Panc1 (cell line): Measurements from ENCODE around the gene PHF2. TPM values are rescaled to one million over a fixed set of nuclear protein-coding genes. Genes with fewer than 3 reads are reported as not detected.

Source experiments
- ATAC-seq: fragments of 200-7000 bp; cut with Tn5 transposase; 2 replicates; pipeline ENCODE4 v1.9.1; 2020; ENCODE audit warnings: mild to moderate bottlenecking, moderate library complexity
- BruUV-seq: library from RNA; stranded (reverse); fragments of 400-500 nt; replicated peaks from 2 replicates; lab custom pipeline; 2021; lab: Mats Ljungman, UMichigan
- CTCF ChIA-PET: fragments of 300-600 bp; sonication (Branson Sonifier 250); formaldehyde crosslinking; loops from one replicate; lab custom pipeline; 2022; ENCODE audit warnings: antibody characterized with exemption; lab: Charles Lee
- POLR2A ChIA-PET: fragments of 300-600 bp; sonication (Branson Sonifier 250); formaldehyde crosslinking; loops from one replicate; lab custom pipeline; 2022; ENCODE audit warnings: antibody characterized with exemption; lab: Charles Lee
- DNase-seq: peaks from one replicate; pipeline ENCODE4 v3.0.0-alpha.2; 2010; ENCODE audit warnings: low read depth, low spot score
- H3K27ac ChIP-seq: 2 replicates; pipeline ENCODE4 v1.5.1; 2011; ENCODE audit warnings: mild to moderate bottlenecking, low read length, inconsistent platforms
- H3K27me3 ChIP-seq: fragments of 200-500 bp; sonication (Bioruptor generic); 2 replicates; pipeline ENCODE4 v1.6.0; 2014; ENCODE audit warnings: low read length, inconsistent platforms; ENCODE audit not compliant: control insufficient read depth, insufficient read depth
- H3K36me3 ChIP-seq: fragments of 200-500 bp; sonication (Bioruptor generic); 2 replicates; pipeline ENCODE4 v1.5.1; 2014; ENCODE audit warnings: inconsistent platforms, mild to moderate bottlenecking, low read length, moderate library complexity; ENCODE audit not compliant: control insufficient read depth, insufficient read depth
- H3K4me1 ChIP-seq: 2 replicates; pipeline ENCODE4 v1.5.1; 2011; ENCODE audit warnings: inconsistent platforms, mild to moderate bottlenecking, low read length, moderate library complexity; ENCODE audit not compliant: control insufficient read depth, insufficient read depth
- H3K4me3 ChIP-seq, 2 experiments: 2 replicates each; pipeline ENCODE4 v1.5.1; 2011 to 2012; ENCODE audit warnings: low read depth in 2 of 2, low read length in 2 of 2, mild to moderate bottlenecking in 2 of 2, inconsistent platforms in 1 of 2, moderate library complexity in 1 of 2
- H3K9me3 ChIP-seq: fragments of 200-500 bp; sonication (Bioruptor generic); 2 replicates; pipeline ENCODE4 v1.5.1; 2014; ENCODE audit warnings: low read depth, mild to moderate bottlenecking, inconsistent platforms, low read length, moderate library complexity; ENCODE audit not compliant: control insufficient read depth, insufficient read depth
- CTCF ChIP-seq: fragments of 450-650 bp; IDR thresholded peaks from 2 replicates; pipeline ENCODE4 v1.5.1; 2017; ENCODE audit warnings: mild to moderate bottlenecking
- POLR2AphosphoS5 ChIP-seq: IDR thresholded peaks from 2 replicates; pipeline ENCODE4 v1.6.1; 2012; ENCODE audit warnings: mild to moderate bottlenecking, low read depth, low read length, moderate library complexity
- SIN3A ChIP-seq: IDR thresholded peaks from 2 replicates; pipeline ENCODE4 v1.6.1; 2012; ENCODE audit warnings: low read depth, mild to moderate bottlenecking, low read length, moderate library complexity, borderline replicate concordance; ENCODE audit not compliant: insufficient read depth
- TCF7L2 ChIP-seq: IDR thresholded peaks from 2 replicates; pipeline ENCODE4 v1.6.1; 2011; ENCODE audit warnings: mild to moderate bottlenecking, low read depth, low read length, inconsistent platforms
- in situ Hi-C: cut with HindIII; loops from 2 replicates; pipeline ENCODE4 v1.10.0; 2016; ENCODE audit warnings: low sequenced_read_pairs, low pct_unique_long_range_greater_than_20kb
- intact Hi-C: fragments of 100-400 bp; cut with micrococcal nuclease; formaldehyde crosslinking; loops from one replicate; pipeline ENCODE4 v1.10.0; 2022; ENCODE audit not compliant: unreplicated experiment
- total RNA-seq: library from RNA; stranded (reverse); gene quantifications from one replicate; pipeline ENCODE4 v1.2.1, GENCODE V29; 2021; ENCODE audit not compliant: unreplicated experiment
- TF ChIP-seq, protein P1 (sequence below), 2 experiments: IDR thresholded peaks; 2 replicates each; pipeline ENCODE4 v1.6.1; 2011 to 2012; ENCODE audit warnings: low read depth in 2 of 2, control low read depth in 1 of 2, low read length in 1 of 2, mild to moderate bottlenecking in 1 of 2, moderate library complexity in 1 of 2; ENCODE audit not compliant: insufficient read depth in 1 of 2

PHF2 gene
- total RNA-seq, 1 experiment from 2014 or later: 16.6 TPM

DNA sequence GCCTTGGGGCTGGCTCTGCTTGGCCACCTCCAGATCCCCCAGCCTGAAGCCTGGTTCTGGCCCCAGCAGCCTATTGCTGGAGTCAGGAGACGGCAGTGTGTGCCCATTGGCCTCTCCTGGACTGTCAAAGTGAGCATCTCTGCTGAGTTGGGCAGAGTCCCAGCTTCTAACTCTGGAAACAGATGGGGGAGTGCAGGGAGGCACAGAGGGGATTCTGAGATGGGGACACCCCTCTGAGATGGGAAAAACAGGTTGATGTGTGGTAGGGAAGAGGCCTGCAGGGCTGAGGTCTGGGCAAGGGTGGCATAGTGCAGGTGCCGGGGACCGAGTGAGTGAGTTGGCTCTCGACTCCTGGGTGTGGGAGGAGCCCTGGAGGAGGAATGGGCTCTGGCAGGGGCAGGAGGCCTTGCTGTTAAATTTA, 27.5 kb downstream of the PHF2 start:
- DNase-seq (no peak), ATAC-seq (no peak)
- intact Hi-C loops: no loop called here
- Histone ChIP-seq H3K9me3 (no peaks in the 10 kb centered on the region), H3K27ac (no peak overlapping the region), H3K36me3 (no peaks in the 10 kb centered on the region), H3K27me3 (no peaks in the 10 kb centered on the region), H3K4me3 (no peak overlapping the region), H3K4me1 (no peaks in the 10 kb centered on the region)
- TF ChIP-seq SIN3A: no peak
- TF ChIP-seq POLR2AphosphoS5: no peak
- TF ChIP-seq TCF7L2: no peak
- TF ChIP-seq CTCF: no peak
- TF ChIP-seq, protein P1, sequence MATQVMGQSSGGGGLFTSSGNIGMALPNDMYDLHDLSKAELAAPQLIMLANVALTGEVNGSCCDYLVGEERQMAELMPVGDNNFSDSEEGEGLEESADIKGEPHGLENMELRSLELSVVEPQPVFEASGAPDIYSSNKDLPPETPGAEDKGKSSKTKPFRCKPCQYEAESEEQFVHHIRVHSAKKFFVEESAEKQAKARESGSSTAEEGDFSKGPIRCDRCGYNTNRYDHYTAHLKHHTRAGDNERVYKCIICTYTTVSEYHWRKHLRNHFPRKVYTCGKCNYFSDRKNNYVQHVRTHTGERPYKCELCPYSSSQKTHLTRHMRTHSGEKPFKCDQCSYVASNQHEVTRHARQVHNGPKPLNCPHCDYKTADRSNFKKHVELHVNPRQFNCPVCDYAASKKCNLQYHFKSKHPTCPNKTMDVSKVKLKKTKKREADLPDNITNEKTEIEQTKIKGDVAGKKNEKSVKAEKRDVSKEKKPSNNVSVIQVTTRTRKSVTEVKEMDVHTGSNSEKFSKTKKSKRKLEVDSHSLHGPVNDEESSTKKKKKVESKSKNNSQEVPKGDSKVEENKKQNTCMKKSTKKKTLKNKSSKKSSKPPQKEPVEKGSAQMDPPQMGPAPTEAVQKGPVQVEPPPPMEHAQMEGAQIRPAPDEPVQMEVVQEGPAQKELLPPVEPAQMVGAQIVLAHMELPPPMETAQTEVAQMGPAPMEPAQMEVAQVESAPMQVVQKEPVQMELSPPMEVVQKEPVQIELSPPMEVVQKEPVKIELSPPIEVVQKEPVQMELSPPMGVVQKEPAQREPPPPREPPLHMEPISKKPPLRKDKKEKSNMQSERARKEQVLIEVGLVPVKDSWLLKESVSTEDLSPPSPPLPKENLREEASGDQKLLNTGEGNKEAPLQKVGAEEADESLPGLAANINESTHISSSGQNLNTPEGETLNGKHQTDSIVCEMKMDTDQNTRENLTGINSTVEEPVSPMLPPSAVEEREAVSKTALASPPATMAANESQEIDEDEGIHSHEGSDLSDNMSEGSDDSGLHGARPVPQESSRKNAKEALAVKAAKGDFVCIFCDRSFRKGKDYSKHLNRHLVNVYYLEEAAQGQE (IDR thresholded peaks at IDR 0.05; ENCODE audit: insufficient read depth in 1 of 2, low read depth in 2 of 2, low read length in 1 of 2): no peak
- BruUV-seq: no TSS peak
- ChIA-PET POLR2A (no interaction called here), CTCF (no interaction called here)
- in situ Hi-C loops: no loop called here

DNA sequence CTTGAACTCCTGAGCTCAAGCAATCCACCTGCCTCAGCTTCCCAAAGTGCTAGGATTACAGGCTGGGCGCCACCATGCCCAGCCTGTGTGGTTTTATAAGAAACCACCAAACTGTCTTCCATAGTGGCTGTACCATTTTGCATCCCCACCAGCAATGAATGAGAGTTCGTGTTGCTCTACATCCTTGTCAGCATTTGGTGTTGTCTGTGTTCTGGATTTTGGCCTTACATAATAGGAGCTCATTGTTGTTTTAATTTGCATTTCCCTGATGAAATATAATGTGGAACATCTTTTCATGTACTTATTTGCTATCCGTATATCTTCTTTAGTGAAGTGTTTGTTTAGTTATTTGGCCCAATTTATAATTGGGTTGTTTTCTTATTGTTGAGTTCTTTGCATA, 29.8 kb downstream of the PHF2 start:
- in situ Hi-C loops: no loop called here
- ChIA-PET POLR2A (no interaction called here), CTCF (interaction anchor here (1.0 kb wide), 1 partner anchor 14 kb away, joined by 4 read pairs; no protein-coding TSS in a partner anchor)
- Histone ChIP-seq H3K27ac (no peak overlapping the region), H3K4me3 (no peak overlapping the region), H3K27me3 (no peaks in the 10 kb centered on the region), H3K4me1 (no peaks in the 10 kb centered on the region), H3K9me3 (no peaks in the 10 kb centered on the region), H3K36me3 (no peaks in the 10 kb centered on the region)
- DNase-seq (no peak), ATAC-seq (no peak)
- TF ChIP-seq, protein P1 (IDR thresholded peaks at IDR 0.05; ENCODE audit: insufficient read depth in 1 of 2, low read depth in 2 of 2, low read length in 1 of 2): no peak
- TF ChIP-seq SIN3A: no peak
- no peak for TF ChIP-seq POLR2AphosphoS5
- no peak for TF ChIP-seq TCF7L2
- no peak for TF ChIP-seq CTCF
- intact Hi-C loops: no loop called here
- no TSS peak for BruUV-seq
